GM23248 (cell line): ENCODE data around the gene NTSR2.

ENCODE experiments used
- EZH2 ChIP-seq: fragments of 200-600 bp; sonication (generic); IDR thresholded peaks from 2 replicates; pipeline ENCODE4 v1.6.1; 2018; ENCODE audit warnings: antibody characterized with exemption, mild to moderate bottlenecking; ENCODE audit not compliant: insufficient read depth, poor library complexity, severe bottlenecking
- EZH2phosphoT487 ChIP-seq: fragments of 200-600 bp; sonication (generic); IDR thresholded peaks from 2 replicates; pipeline ENCODE4 v1.6.1; 2018; ENCODE audit warnings: antibody characterized with exemption, moderate library complexity, mild to moderate bottlenecking, low read depth; ENCODE audit not compliant: insufficient read depth

DNA sequence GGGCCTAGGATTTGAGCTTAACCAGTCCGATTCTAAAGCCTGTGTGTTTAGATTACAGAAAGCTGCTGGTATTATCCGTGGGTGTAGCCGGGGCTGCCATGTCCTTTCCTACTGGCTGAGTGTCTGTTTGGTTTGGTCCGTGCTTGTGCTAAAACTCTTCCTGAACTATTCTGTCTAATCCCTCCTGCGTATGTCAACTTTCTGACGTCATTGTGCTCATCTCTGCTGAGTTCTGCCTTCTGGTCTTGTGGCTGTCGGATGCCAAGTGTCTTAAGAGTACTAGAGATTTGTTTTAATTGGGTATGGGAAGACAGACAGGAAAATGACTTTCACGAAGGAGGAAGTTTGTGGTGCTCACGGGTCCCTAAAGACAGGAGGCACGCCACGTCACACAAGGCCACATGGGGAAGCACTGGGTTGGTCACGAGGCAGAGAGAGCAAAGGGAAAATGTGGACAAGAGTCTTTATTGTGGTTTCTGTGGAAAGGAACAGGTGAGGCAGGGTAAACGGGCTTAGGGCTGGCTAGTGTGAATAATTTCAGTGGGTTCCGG is 31.8 kb upstream of the NTSR2 start:
- TF ChIP-seq EZH2 = no peak
- TF ChIP-seq EZH2phosphoT487 = no peak
